Panc1 (cell line): Measurements from ENCODE around the gene NXPH3. TPM values are rescaled to one million over a fixed set of nuclear protein-coding genes. Genes with fewer than 3 reads are reported as not detected.

Experiments
- ATAC-seq: fragments of 200-7000 bp; cut with Tn5 transposase; 2 replicates; pipeline ENCODE4 v1.9.1; 2020; ENCODE audit warnings: mild to moderate bottlenecking, moderate library complexity
- BruUV-seq: library from RNA; stranded (reverse); fragments of 400-500 nt; replicated peaks from 2 replicates; lab custom pipeline; 2021; lab: Mats Ljungman, UMichigan
- CTCF ChIA-PET: fragments of 300-600 bp; sonication (Branson Sonifier 250); formaldehyde crosslinking; loops from one replicate; lab custom pipeline; 2022; ENCODE audit warnings: antibody characterized with exemption; lab: Charles Lee
- POLR2A ChIA-PET: fragments of 300-600 bp; sonication (Branson Sonifier 250); formaldehyde crosslinking; loops from one replicate; lab custom pipeline; 2022; ENCODE audit warnings: antibody characterized with exemption; lab: Charles Lee
- DNase-seq: peaks from one replicate; pipeline ENCODE4 v3.0.0-alpha.2; 2010; ENCODE audit warnings: low read depth, low spot score
- H3K27ac ChIP-seq: 2 replicates; pipeline ENCODE4 v1.5.1; 2011; ENCODE audit warnings: mild to moderate bottlenecking, low read length, inconsistent platforms
- H3K27me3 ChIP-seq: fragments of 200-500 bp; sonication (Bioruptor generic); 2 replicates; pipeline ENCODE4 v1.6.0; 2014; ENCODE audit warnings: low read length, inconsistent platforms; ENCODE audit not compliant: control insufficient read depth, insufficient read depth
- H3K36me3 ChIP-seq: fragments of 200-500 bp; sonication (Bioruptor generic); 2 replicates; pipeline ENCODE4 v1.5.1; 2014; ENCODE audit warnings: inconsistent platforms, mild to moderate bottlenecking, low read length, moderate library complexity; ENCODE audit not compliant: control insufficient read depth, insufficient read depth
- H3K4me1 ChIP-seq: 2 replicates; pipeline ENCODE4 v1.5.1; 2011; ENCODE audit warnings: inconsistent platforms, mild to moderate bottlenecking, low read length, moderate library complexity; ENCODE audit not compliant: control insufficient read depth, insufficient read depth
- H3K4me3 ChIP-seq, 2 experiments: 2 replicates each; pipeline ENCODE4 v1.5.1; 2011 to 2012; ENCODE audit warnings: low read depth in 2 of 2, low read length in 2 of 2, mild to moderate bottlenecking in 2 of 2, inconsistent platforms in 1 of 2, moderate library complexity in 1 of 2
- H3K9me3 ChIP-seq: fragments of 200-500 bp; sonication (Bioruptor generic); 2 replicates; pipeline ENCODE4 v1.5.1; 2014; ENCODE audit warnings: low read depth, mild to moderate bottlenecking, inconsistent platforms, low read length, moderate library complexity; ENCODE audit not compliant: control insufficient read depth, insufficient read depth
- POLR2AphosphoS5 ChIP-seq: IDR thresholded peaks from 2 replicates; pipeline ENCODE4 v1.6.1; 2012; ENCODE audit warnings: mild to moderate bottlenecking, low read depth, low read length, moderate library complexity
- SIN3A ChIP-seq: IDR thresholded peaks from 2 replicates; pipeline ENCODE4 v1.6.1; 2012; ENCODE audit warnings: low read depth, mild to moderate bottlenecking, low read length, moderate library complexity, borderline replicate concordance; ENCODE audit not compliant: insufficient read depth
- TCF7L2 ChIP-seq: IDR thresholded peaks from 2 replicates; pipeline ENCODE4 v1.6.1; 2011; ENCODE audit warnings: mild to moderate bottlenecking, low read depth, low read length, inconsistent platforms
- in situ Hi-C: cut with HindIII; loops from 2 replicates; pipeline ENCODE4 v1.10.0; 2016; ENCODE audit warnings: low sequenced_read_pairs, low pct_unique_long_range_greater_than_20kb
- intact Hi-C: fragments of 100-400 bp; cut with micrococcal nuclease; formaldehyde crosslinking; loops from one replicate; pipeline ENCODE4 v1.10.0; 2022; ENCODE audit not compliant: unreplicated experiment
- total RNA-seq: library from RNA; stranded (reverse); gene quantifications from one replicate; pipeline ENCODE4 v1.2.1, GENCODE V29; 2021; ENCODE audit not compliant: unreplicated experiment
- TF ChIP-seq, protein P1 (sequence below), 2 experiments: IDR thresholded peaks; 2 replicates each; pipeline ENCODE4 v1.6.1; 2011 to 2012; ENCODE audit warnings: low read depth in 2 of 2, control low read depth in 1 of 2, low read length in 1 of 2, mild to moderate bottlenecking in 1 of 2, moderate library complexity in 1 of 2; ENCODE audit not compliant: insufficient read depth in 1 of 2
- TF ChIP-seq, protein P2 (sequence below): fragments of 450-650 bp; IDR thresholded peaks from 2 replicates; pipeline ENCODE4 v1.5.1; 2017; ENCODE audit warnings: mild to moderate bottlenecking

Gene NXPH3
- total RNA-seq, 1 experiment from 2014 or later = 0.57 TPM

DNA sequence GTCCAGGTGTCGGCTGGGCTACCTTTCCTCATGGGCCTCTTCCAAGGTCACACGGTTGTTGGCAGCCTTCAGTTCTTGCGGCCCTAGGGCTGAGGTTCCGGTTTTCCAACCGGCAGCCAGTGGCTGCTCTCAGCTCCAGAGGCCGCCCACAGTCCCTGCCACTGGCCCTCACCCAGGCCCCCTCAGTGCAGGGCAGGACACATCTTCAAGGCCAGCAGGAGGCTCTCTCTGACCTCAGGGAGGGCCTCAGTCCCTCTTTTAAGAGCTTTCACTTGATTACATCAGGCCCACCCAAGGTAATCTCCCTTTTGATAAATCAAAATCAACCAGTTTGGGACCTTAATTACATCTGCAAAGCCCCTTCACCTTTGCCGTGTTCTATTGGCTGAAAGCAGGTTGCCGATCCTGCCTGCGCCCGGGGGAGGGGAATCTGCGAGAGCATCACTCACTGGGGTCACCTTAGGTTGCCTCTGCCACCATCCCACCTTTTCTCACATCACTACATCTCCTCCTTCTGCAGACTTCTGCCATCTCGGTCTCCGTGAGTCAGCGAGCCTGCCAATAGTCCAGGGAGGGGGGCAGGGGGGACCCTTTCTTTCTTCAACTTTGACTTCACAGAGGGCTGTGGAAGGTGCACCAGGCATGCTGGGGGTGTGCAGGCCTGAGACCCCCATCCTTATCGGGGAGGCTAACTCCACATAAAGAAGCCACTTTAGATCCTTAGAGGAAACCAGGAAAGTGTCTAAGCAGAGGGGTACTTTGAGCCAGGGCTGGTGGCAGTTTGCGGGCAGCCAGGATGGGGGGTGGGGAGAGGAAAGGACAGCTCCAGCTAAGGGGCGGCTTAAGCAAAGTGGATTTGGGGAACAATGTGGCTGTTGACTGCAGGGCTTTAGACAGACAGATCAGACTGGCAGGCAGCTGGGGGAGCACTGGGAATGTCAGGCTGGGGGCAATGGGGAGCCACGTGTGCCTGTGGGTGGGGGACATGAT, 28.8 kb upstream of the NXPH3 start:
- POLR2A ChIA-PET = no interaction called here

GRCh38 chr17:49547566-49547965, 28.1 kb upstream of the NXPH3 start:
- BruUV-seq = no TSS peak
- in situ Hi-C loops = no loop called here
- CTCF ChIA-PET = no interaction called here

More for the DNA sequence above, 28.8 kb upstream of the NXPH3 start:
- no peaks in the 10 kb centered on the region for H3K9me3 ChIP-seq
- no peaks in the 10 kb centered on the region for H3K36me3 ChIP-seq
- ATAC-seq (no peak), DNase-seq (no peak)
- in situ Hi-C loops (no loop called here), intact Hi-C loops (loop anchor here (5.0 kb wide), 1 partner anchor 940 kb away; no protein-coding TSS in a partner anchor)
- no peak overlapping the region for H3K4me3 ChIP-seq
- no peaks in the 10 kb centered on the region for H3K27me3 ChIP-seq
- CTCF ChIA-PET = no interaction called here
- no TSS peak for BruUV-seq
- no peak overlapping the region for H3K27ac ChIP-seq
- no peak for TF ChIP-seq TCF7L2
- TF ChIP-seq, protein P1, sequence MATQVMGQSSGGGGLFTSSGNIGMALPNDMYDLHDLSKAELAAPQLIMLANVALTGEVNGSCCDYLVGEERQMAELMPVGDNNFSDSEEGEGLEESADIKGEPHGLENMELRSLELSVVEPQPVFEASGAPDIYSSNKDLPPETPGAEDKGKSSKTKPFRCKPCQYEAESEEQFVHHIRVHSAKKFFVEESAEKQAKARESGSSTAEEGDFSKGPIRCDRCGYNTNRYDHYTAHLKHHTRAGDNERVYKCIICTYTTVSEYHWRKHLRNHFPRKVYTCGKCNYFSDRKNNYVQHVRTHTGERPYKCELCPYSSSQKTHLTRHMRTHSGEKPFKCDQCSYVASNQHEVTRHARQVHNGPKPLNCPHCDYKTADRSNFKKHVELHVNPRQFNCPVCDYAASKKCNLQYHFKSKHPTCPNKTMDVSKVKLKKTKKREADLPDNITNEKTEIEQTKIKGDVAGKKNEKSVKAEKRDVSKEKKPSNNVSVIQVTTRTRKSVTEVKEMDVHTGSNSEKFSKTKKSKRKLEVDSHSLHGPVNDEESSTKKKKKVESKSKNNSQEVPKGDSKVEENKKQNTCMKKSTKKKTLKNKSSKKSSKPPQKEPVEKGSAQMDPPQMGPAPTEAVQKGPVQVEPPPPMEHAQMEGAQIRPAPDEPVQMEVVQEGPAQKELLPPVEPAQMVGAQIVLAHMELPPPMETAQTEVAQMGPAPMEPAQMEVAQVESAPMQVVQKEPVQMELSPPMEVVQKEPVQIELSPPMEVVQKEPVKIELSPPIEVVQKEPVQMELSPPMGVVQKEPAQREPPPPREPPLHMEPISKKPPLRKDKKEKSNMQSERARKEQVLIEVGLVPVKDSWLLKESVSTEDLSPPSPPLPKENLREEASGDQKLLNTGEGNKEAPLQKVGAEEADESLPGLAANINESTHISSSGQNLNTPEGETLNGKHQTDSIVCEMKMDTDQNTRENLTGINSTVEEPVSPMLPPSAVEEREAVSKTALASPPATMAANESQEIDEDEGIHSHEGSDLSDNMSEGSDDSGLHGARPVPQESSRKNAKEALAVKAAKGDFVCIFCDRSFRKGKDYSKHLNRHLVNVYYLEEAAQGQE (IDR thresholded peaks at IDR 0.05; ENCODE audit: insufficient read depth in 1 of 2, low read depth in 2 of 2, low read length in 1 of 2) = no peak
- TF ChIP-seq, protein P2, sequence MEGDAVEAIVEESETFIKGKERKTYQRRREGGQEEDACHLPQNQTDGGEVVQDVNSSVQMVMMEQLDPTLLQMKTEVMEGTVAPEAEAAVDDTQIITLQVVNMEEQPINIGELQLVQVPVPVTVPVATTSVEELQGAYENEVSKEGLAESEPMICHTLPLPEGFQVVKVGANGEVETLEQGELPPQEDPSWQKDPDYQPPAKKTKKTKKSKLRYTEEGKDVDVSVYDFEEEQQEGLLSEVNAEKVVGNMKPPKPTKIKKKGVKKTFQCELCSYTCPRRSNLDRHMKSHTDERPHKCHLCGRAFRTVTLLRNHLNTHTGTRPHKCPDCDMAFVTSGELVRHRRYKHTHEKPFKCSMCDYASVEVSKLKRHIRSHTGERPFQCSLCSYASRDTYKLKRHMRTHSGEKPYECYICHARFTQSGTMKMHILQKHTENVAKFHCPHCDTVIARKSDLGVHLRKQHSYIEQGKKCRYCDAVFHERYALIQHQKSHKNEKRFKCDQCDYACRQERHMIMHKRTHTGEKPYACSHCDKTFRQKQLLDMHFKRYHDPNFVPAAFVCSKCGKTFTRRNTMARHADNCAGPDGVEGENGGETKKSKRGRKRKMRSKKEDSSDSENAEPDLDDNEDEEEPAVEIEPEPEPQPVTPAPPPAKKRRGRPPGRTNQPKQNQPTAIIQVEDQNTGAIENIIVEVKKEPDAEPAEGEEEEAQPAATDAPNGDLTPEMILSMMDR = no peak
- TF ChIP-seq SIN3A = no peak
- no peak for TF ChIP-seq POLR2AphosphoS5
- no peaks in the 10 kb centered on the region for H3K4me1 ChIP-seq

More at GRCh38 chr17:49547566-49547965, 28.1 kb upstream of the NXPH3 start:
- no peak for TF ChIP-seq TCF7L2
- no peak for TF ChIP-seq POLR2AphosphoS5
- ATAC-seq (no peak), DNase-seq (no peak)
- Histone ChIP-seq H3K27me3 (no peaks in the 10 kb centered on the region), H3K36me3 (no peaks in the 10 kb centered on the region), H3K27ac (no peak overlapping the region), H3K4me3 (no peak overlapping the region), H3K9me3 (no peaks in the 10 kb centered on the region), H3K4me1 (no peaks in the 10 kb centered on the region)
- POLR2A ChIA-PET = no interaction called here
- intact Hi-C loops = loop anchor here (5.0 kb wide), 1 partner anchor 940 kb away; no protein-coding TSS in a partner anchor
